Keratinocyte (primary cell): ENCODE results near the gene CAP1. TPM values are rescaled to one million over a fixed set of nuclear protein-coding genes. Genes with fewer than 3 reads are reported as not detected.

ENCODE experiments used
- DNase-seq: peaks from one replicate; pipeline ENCODE4 v3.0.0-alpha.2; 2011; ENCODE audit warnings: low read depth, missing footprints, low spot score
- FAIRE-seq: peaks from 2 replicates; lab custom pipeline; 2011; peaks lifted over from hg19 to GRCh38; lab: Jason Lieb, UNC
- H2AFZ ChIP-seq: 2 replicates; pipeline ENCODE4 v1.6.0; 2012; ENCODE audit warnings: low read length, control low read depth, inconsistent platforms; ENCODE audit not compliant: control insufficient read depth
- H3K27ac ChIP-seq: 2 replicates; pipeline ENCODE4 v1.5.1; 2011; ENCODE audit warnings: low read length; ENCODE audit not compliant: control insufficient read depth, insufficient read depth
- H3K27me3 ChIP-seq: 3 replicates; pipeline ENCODE4 v1.6.0; 2011; ENCODE audit warnings: low read length; ENCODE audit not compliant: control insufficient read depth, insufficient read depth; ENCODE audit errors: extremely low read depth
- H3K36me3 ChIP-seq, 2 experiments: 2 replicates in 1 of 2; 3 replicates in 1 of 2; pipeline ENCODE4 v1.5.1; 2011; ENCODE audit warnings: low read length in 2 of 2, mild to moderate bottlenecking in 1 of 2; ENCODE audit not compliant: control insufficient read depth in 2 of 2, insufficient read depth in 2 of 2; ENCODE audit errors: extremely low read depth in 1 of 2
- H3K4me1 ChIP-seq: 3 replicates; pipeline ENCODE4 v1.5.1; 2011; ENCODE audit warnings: low read length; ENCODE audit not compliant: control insufficient read depth, insufficient read depth; ENCODE audit errors: extremely low read depth
- H3K4me2 ChIP-seq: 3 replicates; pipeline ENCODE4 v1.6.0; 2011; ENCODE audit warnings: low read depth, low read length; ENCODE audit not compliant: control insufficient read depth, insufficient read depth; ENCODE audit errors: extremely low read depth
- H3K4me3 ChIP-seq, 3 experiments: fragments of 200-600 bp in 1 of 3; sonication (generic) in 1 of 3; 2 replicates in 2 of 3; 3 replicates in 1 of 3; pipeline ENCODE4 v1.5.1; 2011 to 2016; ENCODE audit warnings: low read length in 3 of 3, mild to moderate bottlenecking in 3 of 3, control low read depth in 2 of 3, inconsistent platforms in 1 of 3, low read depth in 1 of 3, mixed read lengths in 1 of 3, mixed run types in 1 of 3, moderate library complexity in 1 of 3; ENCODE audit not compliant: control insufficient read depth in 2 of 3, insufficient read depth in 2 of 3; ENCODE audit errors: extremely low read depth in 1 of 3
- H3K79me2 ChIP-seq: 2 replicates; pipeline ENCODE4 v1.6.0; 2012; ENCODE audit warnings: low read length; ENCODE audit not compliant: control insufficient read depth, insufficient read depth
- H3K9ac ChIP-seq: 3 replicates; pipeline ENCODE4 v1.6.0; 2011; ENCODE audit warnings: low read length; ENCODE audit not compliant: control insufficient read depth, insufficient read depth; ENCODE audit errors: extremely low read depth
- H3K9me1 ChIP-seq: 3 replicates; pipeline ENCODE4 v1.6.0; 2011; ENCODE audit warnings: low read length; ENCODE audit not compliant: control insufficient read depth, insufficient read depth; ENCODE audit errors: extremely low read depth
- H3K9me3 ChIP-seq: 2 replicates; pipeline ENCODE4 v1.5.1; 2012; ENCODE audit warnings: low read depth, low read length; ENCODE audit not compliant: control insufficient read depth
- H4K20me1 ChIP-seq: 3 replicates; pipeline ENCODE4 v1.6.0; 2011; ENCODE audit warnings: low read length; ENCODE audit not compliant: control insufficient read depth, insufficient read depth; ENCODE audit errors: extremely low read depth
- CTCF ChIP-seq, 3 experiments: IDR thresholded peaks in 1 of 3; conservative IDR thresholded peaks in 1 of 3; optimal IDR thresholded peaks in 1 of 3; 2 replicates in 2 of 3; 3 replicates in 1 of 3; pipeline versions ENCODE3 to v1.5.1; 2011; ENCODE audit warnings: low read length in 3 of 3, mild to moderate bottlenecking in 3 of 3, moderate library complexity in 2 of 3, control low read depth in 1 of 3, inconsistent platforms in 1 of 3; ENCODE audit not compliant: insufficient read depth in 2 of 3; ENCODE audit errors: extremely low read depth in 1 of 3
- EZH2 ChIP-seq: IDR thresholded peaks from one replicate; pipeline ENCODE4 v1.6.1; 2012; ENCODE audit warnings: inconsistent platforms, mild to moderate bottlenecking, low read length, moderate library complexity
- dilution Hi-C: fragments of 300-500 bp; cut with MboI; formaldehyde crosslinking; loops from one replicate; pipeline ENCODE4 v1.7.0; 2020; ENCODE audit warnings: low sequenced_read_pairs; ENCODE audit not compliant: extremely low pct_ligation_motif_present
- polyA plus RNA-seq, 5 experiments: library from polyadenylated mRNA; depleted of rRNA in 3 of 5; stranded (reverse) in 3 of 5; stranded (forward) in 1 of 5; unstranded in 1 of 5; fragments of >200 nt; gene quantifications; 1 replicate in 1 of 5; 2 replicates in 3 of 5; 3 replicates in 1 of 5; pipeline versions ENCODE4 v1.2.1 to v1.2.3, GENCODE V29; 2011 to 2012; ENCODE audit warnings: missing spikeins in 2 of 5, low read depth in 1 of 5, low replicate concordance in 1 of 5

The CAP1 gene
- polyA plus RNA-seq, 1 donor (not counting 4 experiments of a cell fraction or from before 2014, with no cell fraction given): 959 TPM

GRCh38 chr1:40047276-40047675, 6.7 kb downstream of the CAP1 start:
- Histone ChIP-seq H3K27me3 (no peaks in the 10 kb centered on the region), H4K20me1 (peaks cover 38% of the 10 kb centered on the region), H3K79me2 (peaks cover 98% of the 10 kb centered on the region), H2AFZ (no peak overlapping the region), H3K27ac (no peak overlapping the region), H3K9me1 (no peaks in the 10 kb centered on the region), H3K36me3 (peaks cover 10 to 12% of the 10 kb centered on the region in 2 experiments), H3K4me3 (no peak overlapping the region), H3K9me3 (no peaks in the 10 kb centered on the region), H3K4me2 (no peak overlapping the region), H3K4me1 (peaks cover 41% of the 10 kb centered on the region), H3K9ac (no peak overlapping the region)
- DNase-seq (no peak), FAIRE-seq (no peak)
- no peak for TF ChIP-seq EZH2
- TF ChIP-seq CTCF (optimal IDR thresholded peaks at IDR 0.05 in 1 of 3, IDR thresholded peaks at IDR 0.05 in 1 of 3, conservative IDR thresholded peaks at IDR 0.05 in 1 of 3; ENCODE audit: extremely low read depth in 1 of 3, insufficient read depth in 2 of 3, low read length in 3 of 3): no peak
- dilution Hi-C loops: no loop called here

GRCh38 chr1:40047769-40048168, 7.2 kb downstream of the CAP1 start:
- Histone ChIP-seq H3K9me3 (no peaks in the 10 kb centered on the region), H3K4me3 (no peak overlapping the region), H3K27me3 (no peaks in the 10 kb centered on the region), H3K4me2 (no peak overlapping the region), H2AFZ (no peak overlapping the region), H4K20me1 (peaks cover 38% of the 10 kb centered on the region), H3K4me1 (peaks cover 40% of the 10 kb centered on the region), H3K36me3 (peaks cover 7 to 8% of the 10 kb centered on the region in 2 experiments), H3K27ac (no peak overlapping the region), H3K9ac (no peak overlapping the region), H3K9me1 (no peaks in the 10 kb centered on the region), H3K79me2 (peaks cover 97% of the 10 kb centered on the region)
- no peak for TF ChIP-seq CTCF (optimal IDR thresholded peaks at IDR 0.05 in 1 of 3, IDR thresholded peaks at IDR 0.05 in 1 of 3, conservative IDR thresholded peaks at IDR 0.05 in 1 of 3; ENCODE audit: extremely low read depth in 1 of 3, insufficient read depth in 2 of 3, low read length in 3 of 3)
- no peak for TF ChIP-seq EZH2
- dilution Hi-C loops: no loop called here
- no peak for DNase-seq
- FAIRE-seq: no peak
